KG1 (cell line): Measurements from ENCODE around the gene L1CAM.

Source experiments
- DNase-seq: peaks from one replicate; lab custom pipeline; 2025; lab: John Stamatoyannopoulos, UW

Gene L1CAM, protein sequence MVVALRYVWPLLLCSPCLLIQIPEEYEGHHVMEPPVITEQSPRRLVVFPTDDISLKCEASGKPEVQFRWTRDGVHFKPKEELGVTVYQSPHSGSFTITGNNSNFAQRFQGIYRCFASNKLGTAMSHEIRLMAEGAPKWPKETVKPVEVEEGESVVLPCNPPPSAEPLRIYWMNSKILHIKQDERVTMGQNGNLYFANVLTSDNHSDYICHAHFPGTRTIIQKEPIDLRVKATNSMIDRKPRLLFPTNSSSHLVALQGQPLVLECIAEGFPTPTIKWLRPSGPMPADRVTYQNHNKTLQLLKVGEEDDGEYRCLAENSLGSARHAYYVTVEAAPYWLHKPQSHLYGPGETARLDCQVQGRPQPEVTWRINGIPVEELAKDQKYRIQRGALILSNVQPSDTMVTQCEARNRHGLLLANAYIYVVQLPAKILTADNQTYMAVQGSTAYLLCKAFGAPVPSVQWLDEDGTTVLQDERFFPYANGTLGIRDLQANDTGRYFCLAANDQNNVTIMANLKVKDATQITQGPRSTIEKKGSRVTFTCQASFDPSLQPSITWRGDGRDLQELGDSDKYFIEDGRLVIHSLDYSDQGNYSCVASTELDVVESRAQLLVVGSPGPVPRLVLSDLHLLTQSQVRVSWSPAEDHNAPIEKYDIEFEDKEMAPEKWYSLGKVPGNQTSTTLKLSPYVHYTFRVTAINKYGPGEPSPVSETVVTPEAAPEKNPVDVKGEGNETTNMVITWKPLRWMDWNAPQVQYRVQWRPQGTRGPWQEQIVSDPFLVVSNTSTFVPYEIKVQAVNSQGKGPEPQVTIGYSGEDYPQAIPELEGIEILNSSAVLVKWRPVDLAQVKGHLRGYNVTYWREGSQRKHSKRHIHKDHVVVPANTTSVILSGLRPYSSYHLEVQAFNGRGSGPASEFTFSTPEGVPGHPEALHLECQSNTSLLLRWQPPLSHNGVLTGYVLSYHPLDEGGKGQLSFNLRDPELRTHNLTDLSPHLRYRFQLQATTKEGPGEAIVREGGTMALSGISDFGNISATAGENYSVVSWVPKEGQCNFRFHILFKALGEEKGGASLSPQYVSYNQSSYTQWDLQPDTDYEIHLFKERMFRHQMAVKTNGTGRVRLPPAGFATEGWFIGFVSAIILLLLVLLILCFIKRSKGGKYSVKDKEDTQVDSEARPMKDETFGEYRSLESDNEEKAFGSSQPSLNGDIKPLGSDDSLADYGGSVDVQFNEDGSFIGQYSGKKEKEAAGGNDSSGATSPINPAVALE

GRCh38 chrX:153885968-153886903 lies at the start of gene L1CAM:
L1CAM (minus strand) TSS chrX:153886173; CDS start chrX:153875836, 10,337 bp downstream.
- DNase-seq, result no peak

DNA sequence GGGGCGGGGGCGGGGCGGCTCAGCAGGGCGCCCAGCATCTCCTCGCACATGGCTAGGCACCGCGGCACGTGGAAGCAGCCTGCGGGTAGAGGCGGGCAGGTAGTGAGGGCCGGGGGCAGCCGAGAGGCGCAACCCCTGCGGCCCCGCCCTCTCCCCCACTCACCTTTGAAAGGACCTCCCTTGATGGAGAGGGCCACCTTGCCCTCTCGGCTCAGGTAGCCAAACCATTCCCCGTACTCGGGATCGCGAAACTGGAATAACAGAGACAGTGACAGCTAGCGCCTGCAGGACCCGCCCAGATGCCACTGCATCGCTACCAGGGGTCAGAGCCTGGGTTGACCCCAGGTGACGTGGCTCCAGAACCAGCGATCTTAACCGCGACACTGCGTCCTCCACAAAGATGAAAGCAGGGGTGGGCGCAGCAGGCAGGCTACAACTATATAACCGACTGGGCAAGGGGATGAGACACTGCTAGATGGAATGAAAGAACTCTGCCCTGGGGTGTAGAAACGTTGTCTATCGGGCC lies 49.4 kb upstream of the L1CAM start:
- DNase-seq, result no peak

DNA sequence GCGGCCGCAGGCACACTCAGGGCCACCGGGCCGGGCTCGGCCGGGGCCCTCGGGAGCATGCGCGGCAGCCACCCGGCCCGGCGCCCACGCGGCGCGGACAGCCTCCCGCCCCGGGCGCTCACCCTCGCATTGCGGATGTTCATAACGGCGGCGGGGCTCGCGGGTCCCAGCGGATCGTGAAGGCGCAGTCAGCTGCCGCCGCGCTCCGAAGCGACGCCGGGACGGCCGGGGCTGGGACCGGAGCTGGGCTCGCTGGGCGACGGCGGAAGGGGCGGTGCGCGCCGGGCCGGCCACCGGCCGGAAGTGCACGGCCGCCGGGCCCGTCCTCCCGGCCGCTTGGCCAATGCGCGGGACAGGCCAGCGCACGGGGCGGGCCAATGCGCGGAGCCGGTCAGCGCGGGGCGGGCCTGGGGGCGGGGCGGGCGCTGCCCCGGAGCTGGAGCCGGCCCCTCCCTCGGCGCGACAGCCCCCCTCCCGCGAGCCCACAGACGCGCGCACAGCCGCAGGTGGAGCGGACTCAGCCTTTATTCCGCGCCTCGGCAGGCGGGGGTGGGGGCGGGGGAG lies 48.9 kb upstream of the L1CAM start, which contains the start of gene NAA10:
Gene NAA10, minus strand, starts transcription at position 276 of the 564 bp plus-strand sequence. Its CDS starts 133 bp downstream, at position 143.
- no peak for DNase-seq

DNA sequence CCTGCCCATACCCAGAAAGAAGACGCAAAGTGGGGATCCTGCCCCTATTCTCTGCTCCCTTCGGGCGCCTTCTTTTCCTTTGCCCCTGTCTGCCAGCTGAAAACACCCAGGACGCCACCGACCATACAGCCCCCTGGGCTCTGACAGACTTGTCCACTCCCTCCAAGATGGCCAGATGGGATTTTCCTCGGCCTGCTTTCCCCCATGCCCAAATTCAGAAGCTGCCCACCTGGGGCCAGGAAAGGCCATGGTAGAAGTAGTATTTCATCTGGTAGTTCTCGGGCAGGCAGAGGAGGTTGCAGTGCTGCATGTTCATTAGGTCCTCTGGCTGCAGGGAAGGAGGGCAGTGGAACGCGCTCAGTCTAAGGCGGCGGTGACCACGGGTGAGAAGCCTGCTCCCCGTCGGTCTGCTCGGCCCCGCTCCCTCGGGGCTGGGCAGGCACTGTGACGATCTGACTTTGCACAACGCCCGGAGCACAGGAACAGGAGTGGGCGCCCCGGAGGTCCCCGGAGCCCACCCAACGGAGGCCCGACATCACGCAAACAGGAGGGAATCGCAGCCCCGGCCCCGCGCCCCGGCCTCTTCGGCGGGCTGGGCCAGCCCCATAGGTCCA lies 48.3 kb upstream of the L1CAM start:
- DNase-seq, result no peak

DNA sequence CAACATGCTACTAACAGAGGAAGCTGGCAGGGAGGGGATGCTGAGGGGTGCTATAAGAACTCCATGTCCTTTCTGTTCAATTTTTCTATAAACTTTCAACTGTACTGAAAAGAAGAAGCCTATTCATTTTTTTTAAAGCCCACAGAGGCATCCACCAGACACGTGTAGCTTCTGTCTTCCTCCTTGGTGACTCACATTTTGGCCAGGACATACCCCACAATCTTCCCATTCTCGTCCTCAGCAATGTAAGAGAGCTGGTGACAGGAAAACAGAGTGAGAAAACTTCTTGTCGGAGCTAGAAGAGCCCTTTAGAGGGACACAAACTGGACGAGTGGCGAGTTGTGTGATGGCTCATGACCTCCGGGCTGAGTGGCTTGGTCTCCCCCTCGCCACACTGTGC lies 47.8 kb upstream of the L1CAM start:
- DNase-seq, result no peak

GRCh38 chrX:153932220-153932915 lies 46.4 kb upstream of the L1CAM start:
- DNase-seq, result no peak

DNA sequence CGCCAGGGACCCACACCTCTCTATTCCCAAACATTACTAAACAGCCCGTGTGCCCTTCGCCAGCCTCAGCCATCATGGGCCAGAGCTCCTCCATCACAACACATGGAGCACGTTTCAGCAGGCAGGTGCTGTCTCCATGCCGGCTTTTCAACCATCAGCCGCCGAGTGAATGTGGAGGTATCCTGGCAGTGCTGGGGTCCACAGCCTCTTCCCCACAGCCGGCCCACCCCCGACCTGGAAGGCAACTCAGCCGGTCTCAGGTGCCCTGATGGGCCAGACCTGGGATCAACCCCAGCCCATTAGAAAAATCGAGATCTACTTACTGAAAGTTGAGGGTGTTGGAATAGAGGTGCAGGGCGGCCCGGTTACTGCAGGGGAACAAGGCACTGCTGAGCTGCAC lies 45.8 kb upstream of the L1CAM start:
- no peak for DNase-seq

DNA sequence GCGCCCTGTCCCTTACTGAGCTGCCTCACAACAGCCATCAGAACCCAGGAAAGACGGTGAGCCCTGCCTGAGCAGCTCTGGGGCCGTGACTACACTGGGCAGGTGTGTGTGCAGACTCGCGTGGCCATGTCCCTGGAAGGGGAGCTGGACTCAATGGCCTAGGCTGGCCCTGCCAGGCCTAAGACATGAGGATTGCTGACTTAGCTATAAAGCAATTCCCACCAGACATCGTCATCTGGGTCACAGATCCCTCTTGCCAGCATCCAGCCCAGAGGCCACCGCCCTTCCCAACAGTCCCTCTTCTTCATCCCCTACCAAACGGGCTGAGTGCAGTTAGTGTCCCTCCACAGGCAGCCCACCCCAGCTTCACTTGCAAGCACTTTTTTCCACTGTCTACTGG lies 45.2 kb upstream of the L1CAM start:
- DNase-seq, result no peak

DNA sequence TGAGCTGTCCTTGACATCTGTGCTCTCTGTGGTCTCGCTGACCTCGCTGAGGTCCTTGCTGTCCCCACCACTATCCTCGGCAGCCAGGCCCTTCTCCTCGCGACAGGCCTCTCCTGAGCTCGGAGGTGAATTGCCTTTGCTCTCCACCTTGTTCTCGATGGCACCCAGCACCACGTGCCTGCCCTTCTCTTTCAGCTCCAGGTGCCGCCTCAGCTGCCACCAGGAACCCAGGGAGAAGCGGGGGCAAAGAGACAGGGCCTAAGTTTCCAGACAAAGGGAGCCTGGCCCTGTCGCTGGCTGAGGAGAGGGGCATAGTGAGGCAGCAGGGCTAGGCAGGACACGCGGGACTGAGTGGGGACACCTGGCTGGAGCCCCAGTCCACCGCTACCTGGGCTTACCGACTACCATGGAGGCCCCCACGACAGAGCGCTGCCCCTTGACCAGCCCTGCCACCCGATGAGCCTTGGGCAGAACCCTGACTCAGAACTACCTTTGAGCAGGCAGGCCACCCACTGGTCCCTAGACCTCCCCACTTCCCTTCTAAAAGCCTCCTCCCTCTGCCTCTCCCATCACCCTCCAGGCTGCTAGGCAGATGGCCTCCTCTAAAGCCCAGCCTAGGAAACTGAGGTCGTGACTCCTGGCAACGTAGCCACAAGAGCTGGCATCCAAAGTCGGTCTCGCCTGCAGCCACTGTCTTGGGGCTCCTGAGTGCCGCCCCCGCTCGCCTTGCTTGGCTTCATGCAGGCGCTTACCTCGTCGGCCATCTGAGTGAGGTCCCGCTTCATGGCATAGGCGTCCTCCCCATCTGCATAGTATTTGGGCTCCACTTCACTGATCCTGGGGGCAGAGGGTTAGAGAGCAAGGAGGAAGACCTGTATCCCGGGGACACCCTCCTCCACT lies 44.3 kb upstream of the L1CAM start:
- DNase-seq, result no peak

GRCh38 chrX:153929576-153929975 lies 43.6 kb upstream of the L1CAM start:
- DNase-seq, result no peak

DNA sequence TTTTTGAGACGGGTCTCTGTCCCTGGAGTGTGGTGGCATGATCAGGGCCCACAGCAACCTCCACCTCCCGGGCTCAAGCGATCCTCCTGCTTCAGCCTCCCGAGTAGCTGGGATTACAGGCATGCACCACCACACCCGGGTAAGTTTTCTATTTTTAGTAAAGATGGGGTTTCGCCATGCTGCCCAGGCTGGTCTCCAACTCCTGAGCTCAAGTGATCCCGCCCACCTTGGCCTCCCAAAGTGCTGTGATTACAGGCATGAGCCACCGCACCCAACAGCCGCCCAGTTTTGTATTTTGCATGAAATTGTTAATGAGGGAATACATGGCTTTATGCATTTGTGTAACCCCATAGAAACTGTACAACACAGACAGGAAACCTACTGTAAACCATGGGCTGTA lies 42.9 kb upstream of the L1CAM start:
- DNase-seq, result no peak

DNA sequence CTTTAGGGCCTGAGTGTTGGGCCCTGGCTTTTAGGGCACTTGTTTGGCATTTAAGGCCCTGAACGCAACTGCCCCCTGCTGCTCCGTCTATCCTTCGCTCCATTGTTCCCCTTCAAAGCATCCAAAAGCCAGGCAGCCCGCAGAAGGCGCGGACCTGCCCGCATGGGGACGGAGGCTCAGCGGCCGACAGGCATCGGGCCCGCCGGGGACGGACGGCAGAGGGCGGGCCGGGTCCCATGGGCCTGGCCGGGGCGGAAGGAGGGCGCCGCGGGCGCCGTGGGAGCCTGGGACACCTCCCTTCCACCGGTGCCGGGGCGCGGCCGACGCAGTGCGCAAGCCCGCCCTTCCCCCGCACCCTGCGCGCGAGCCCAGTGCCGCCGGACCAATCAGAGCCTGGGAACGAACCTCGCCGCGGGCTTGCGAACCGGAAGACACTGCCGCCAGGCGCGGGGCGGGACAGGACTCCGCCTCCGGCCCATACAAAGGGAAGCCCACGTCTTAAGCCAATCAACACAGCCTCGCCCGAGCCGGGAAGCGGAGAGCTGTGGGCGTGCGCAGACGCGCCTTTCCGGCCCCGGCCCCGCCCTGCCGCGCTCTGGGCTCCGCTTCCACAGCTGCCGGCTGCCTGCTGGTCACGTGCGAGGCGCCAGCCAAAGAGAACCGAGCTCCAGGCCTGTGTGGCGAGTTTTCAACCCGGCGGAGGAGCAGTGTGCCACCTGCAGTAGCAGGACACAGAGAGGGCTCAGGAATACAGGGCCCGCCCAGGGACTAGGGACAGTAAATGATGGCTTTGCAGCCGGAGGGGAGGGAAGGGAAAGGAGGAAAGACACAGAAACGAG lies 42.2 kb upstream of the L1CAM start:
- peak; percentile 80 for DNase-seq

- no peak for DNase-seq
These were observed 41.6 kb upstream of the L1CAM start for GRCh38 chrX:153927672-153927921.

GRCh38 chrX:153926858-153927671 lies 41.1 kb upstream of the L1CAM start:
- DNase-seq, result peak; percentile 31

- peak; percentile 67 for DNase-seq
These were observed 40.5 kb upstream of the L1CAM start for GRCh38 chrX:153926552-153926857.

- no peak for DNase-seq
These were observed 40.0 kb upstream of the L1CAM start, which contains the start of gene ARHGAP4 for GRCh38 chrX:153925739-153926551. ARHGAP4 (minus strand) TSS chrX:153926264; CDS start chrX:153926202, 62 bp downstream.
